GM23338 (cell line): ENCODE results near the gene PABPN1. TPM values are rescaled to one million over a fixed set of nuclear protein-coding genes. Genes with fewer than 3 reads are reported as not detected.

Source experiments
- ATAC-seq: fragments of 200-7000 bp; cut with Tn5 transposase; 3 replicates; pipeline ENCODE4 v1.9.1; 2020
- DNase-seq: peaks from one replicate; pipeline ENCODE4 v3.0.0-alpha.2; 2015; ENCODE audit warnings: low spot score
- H2AFZ ChIP-seq: fragments of 200-600 bp; sonication (generic); 2 replicates; pipeline ENCODE4 v1.8.0; 2016; ENCODE audit warnings: antibody characterized with exemption, mild to moderate bottlenecking, moderate library complexity
- H3F3A ChIP-seq: fragments of 200-600 bp; sonication (generic); replicated peaks from 2 replicates; pipeline ENCODE4 v1.8.0; 2017; ENCODE audit warnings: antibody characterized with exemption, mixed run types, low read depth
- H3K27ac ChIP-seq: fragments of 200-600 bp; sonication (generic); 2 replicates; pipeline ENCODE4 v1.6.1; 2016; ENCODE audit warnings: low read depth
- H3K27me3 ChIP-seq: fragments of 200-600 bp; sonication (generic); 2 replicates; pipeline ENCODE4 v1.8.0; 2016; ENCODE audit warnings: mild to moderate bottlenecking, mixed run types, moderate library complexity; ENCODE audit not compliant: insufficient read depth
- H3K36me3 ChIP-seq: fragments of 200-600 bp; sonication (generic); 2 replicates; pipeline ENCODE4 v1.8.0; 2016; ENCODE audit warnings: mild to moderate bottlenecking; ENCODE audit not compliant: insufficient read depth
- H3K4me1 ChIP-seq: fragments of 200-600 bp; sonication (generic); 2 replicates; pipeline ENCODE4 v1.8.0; 2016; ENCODE audit warnings: mild to moderate bottlenecking, moderate library complexity; ENCODE audit not compliant: insufficient read depth
- H3K4me2 ChIP-seq: fragments of 200-600 bp; sonication (generic); 2 replicates; pipeline ENCODE4 v1.7.1; 2017; ENCODE audit warnings: mixed run types
- H3K4me3 ChIP-seq: fragments of 200-600 bp; sonication (generic); 2 replicates; pipeline ENCODE4 v1.6.1; 2016; ENCODE audit warnings: mixed run types
- H3K79me2 ChIP-seq: fragments of 200-600 bp; sonication (generic); replicated peaks from 2 replicates; pipeline ENCODE4 v1.8.0; 2017; ENCODE audit warnings: mild to moderate bottlenecking; ENCODE audit not compliant: insufficient read depth
- H3K9me2 ChIP-seq: fragments of 200-600 bp; sonication (generic); 2 replicates; pipeline ENCODE4 v1.8.0; 2017; ENCODE audit not compliant: insufficient read depth
- H4K20me1 ChIP-seq: fragments of 200-600 bp; sonication (generic); replicated peaks from 2 replicates; pipeline ENCODE4 v1.8.0; 2017; ENCODE audit warnings: mild to moderate bottlenecking; ENCODE audit not compliant: insufficient read depth
- H3K27ac Mint-ChIP-seq: 2 replicates; pipeline ENCODE4 v1.8.0; 2020; ENCODE audit warnings: inconsistent platforms, mild to moderate bottlenecking, moderate library complexity, mixed read lengths
- H3K27me3 Mint-ChIP-seq: 3 replicates; pipeline ENCODE4 v1.8.0; 2022; ENCODE audit warnings: low read depth, mild to moderate bottlenecking, moderate library complexity, mixed read lengths, inconsistent platforms; ENCODE audit not compliant: insufficient read depth, poor library complexity
- H3K36me3 Mint-ChIP-seq: 3 replicates; pipeline ENCODE4 v1.8.0; 2021; ENCODE audit warnings: low read depth, mild to moderate bottlenecking, inconsistent platforms, moderate library complexity, mixed read lengths
- H3K4me1 Mint-ChIP-seq: 3 replicates; pipeline ENCODE4 v1.8.0; 2020; ENCODE audit warnings: mild to moderate bottlenecking, inconsistent platforms, mixed read lengths
- H3K4me3 Mint-ChIP-seq: 3 replicates; pipeline ENCODE4 v1.8.0; 2021; ENCODE audit warnings: moderate library complexity, mild to moderate bottlenecking, inconsistent platforms, mixed read lengths
- H3K9me3 Mint-ChIP-seq: 3 replicates; pipeline ENCODE4 v1.8.0; 2020; ENCODE audit warnings: moderate library complexity, mild to moderate bottlenecking, inconsistent platforms, mixed read lengths
- CREB1 ChIP-seq: fragments of 250-450 bp; sonication (Bioruptor Pico); IDR thresholded peaks from 2 replicates; pipeline ENCODE4 v1.5.0; 2020; ENCODE audit warnings: low read depth, mild to moderate bottlenecking, moderate library complexity
- EZH2 ChIP-seq: fragments of 200-600 bp; sonication (generic); IDR thresholded peaks from one replicate; pipeline ENCODE4 v1.8.0; 2017; ENCODE audit warnings: antibody characterized with exemption, mild to moderate bottlenecking, low read depth; ENCODE audit not compliant: unreplicated experiment
- EZH2phosphoT487 ChIP-seq: fragments of 200-600 bp; sonication (generic); IDR thresholded peaks from one replicate; pipeline ENCODE4 v1.8.1; 2018; ENCODE audit warnings: antibody characterized with exemption; ENCODE audit not compliant: unreplicated experiment
- JUNB ChIP-seq: IDR thresholded peaks from one replicate; pipeline ENCODE4 v1.6.1; 2016; ENCODE audit warnings: antibody characterized with exemption; ENCODE audit not compliant: unreplicated experiment
- NANOG ChIP-seq: IDR thresholded peaks from 2 replicates; pipeline ENCODE4 v1.6.1; 2016; ENCODE audit warnings: antibody characterized with exemption, borderline replicate concordance
- POLR2AphosphoS5 ChIP-seq: IDR thresholded peaks from 2 replicates; pipeline ENCODE4 v1.6.1; 2016; ENCODE audit warnings: antibody characterized with exemption, low read depth
- STAT1 ChIP-seq: IDR thresholded peaks from one replicate; pipeline ENCODE4 v1.6.1; 2016; ENCODE audit warnings: antibody characterized with exemption; ENCODE audit not compliant: unreplicated experiment
- ZNF114 ChIP-seq: fragments of 250-450 bp; sonication (Bioruptor Pico); IDR thresholded peaks from 2 replicates; pipeline ENCODE4 v1.5.0; 2020; ENCODE audit warnings: mild to moderate bottlenecking, moderate library complexity
- ZNF331 ChIP-seq: fragments of 250-450 bp; sonication (Bioruptor Pico); IDR thresholded peaks from 2 replicates; pipeline ENCODE4 v1.5.0; 2020; ENCODE audit warnings: low read depth, mild to moderate bottlenecking, moderate library complexity
- polyA plus RNA-seq: library from polyadenylated mRNA; unstranded; fragments of >200 nt; fragmentation: Nextera tagmentation; extraction: Ambion mirVana; gene quantifications from 2 replicates; pipeline ENCODE4 v1.2.1, GENCODE V29; 2016
- total RNA-seq: library from RNA; depleted of rRNA; stranded (reverse); fragments of >200 nt; shearing (Covaris generic); gene quantifications from 2 replicates; pipeline ENCODE4 v1.2.3, GENCODE V29; 2014
- TF ChIP-seq, protein P1 (sequence below): IDR thresholded peaks from 2 replicates; pipeline ENCODE4 v1.6.1; 2016; ENCODE audit warnings: antibody characterized with exemption
- TF ChIP-seq, protein P2 (sequence below): fragments of 250-450 bp; sonication (Bioruptor Pico); IDR thresholded peaks from 2 replicates; pipeline ENCODE4 v1.5.0; 2020; ENCODE audit warnings: mild to moderate bottlenecking, moderate library complexity
- TF ChIP-seq, protein P3 (sequence below): IDR thresholded peaks from one replicate; pipeline ENCODE4 v1.6.1; 2018; ENCODE audit warnings: antibody characterized with exemption; ENCODE audit not compliant: unreplicated experiment
- TF ChIP-seq, protein P4 (sequence below), 2 experiments: fragments of 200-600 bp in 1 of 2; sonication (generic) in 1 of 2; conservative IDR thresholded peaks; 2 replicates each; pipeline versions ENCODE4 v1.5.1 to v1.6.1; 2016 to 2017; ENCODE audit warnings: antibody characterized with exemption in 2 of 2, low read depth in 2 of 2, mild to moderate bottlenecking in 2 of 2, moderate library complexity in 1 of 2

Gene PABPN1
- total and polyA plus RNA-seq, 2 experiments from 2014 or later = 116 to 342 TPM

DNA sequence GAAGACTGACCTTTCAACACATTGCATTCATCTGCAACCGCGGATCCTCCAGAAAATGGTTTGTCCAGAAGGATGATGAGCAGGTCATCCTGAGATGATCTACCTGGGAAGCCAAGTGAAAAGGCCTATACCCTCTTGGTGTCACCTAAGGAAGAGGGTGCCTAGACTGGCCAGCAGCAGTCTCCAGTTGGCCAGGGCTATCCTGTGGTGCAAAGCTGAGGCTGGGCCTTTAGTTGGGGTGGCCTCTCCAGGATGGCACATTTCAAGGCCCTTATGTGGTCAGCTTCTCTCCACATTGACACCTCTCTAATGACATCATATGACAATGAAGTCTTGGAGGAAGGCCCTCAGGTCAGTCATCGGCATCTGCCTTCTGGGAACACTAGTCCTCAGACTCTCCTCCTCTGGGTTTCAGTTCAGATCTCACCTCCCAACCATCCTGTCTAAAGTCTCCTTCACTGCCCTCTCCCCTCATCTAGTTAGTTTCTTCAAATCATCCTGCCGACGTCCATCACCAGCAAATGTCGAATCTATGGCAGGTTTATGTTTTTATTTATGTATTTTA, 34.7 kb downstream of the PABPN1 start:
- ATAC-seq (no peak), DNase-seq (no peak)
- Mint-ChIP-seq H3K27me3 (peaks cover 17% of the 10 kb centered on the region), H3K36me3 (peaks cover 27% of the 10 kb centered on the region), H3K27ac (no peak overlapping the region; the same call in 1 of the 2 replicates), H3K9me3 (no peaks in the 10 kb centered on the region; the same call in 1 of the 3 replicates), H3K4me1 (peaks cover 16% of the 10 kb centered on the region), H3K4me3 (no peak overlapping the region)
- H4K20me1 ChIP-seq = no peaks in the 10 kb centered on the region; the same call in 1 of the 2 replicates
- H3K79me2 ChIP-seq = no peaks in the 10 kb centered on the region
- peaks cover 5% of the 10 kb centered on the region; the same call in 1 of the 2 replicates for H3K4me1 ChIP-seq
- TF ChIP-seq NANOG = no peak
- no peak for TF ChIP-seq ZNF114 (CRISPR knock-in tag)
- TF ChIP-seq JUNB = no peak
- TF ChIP-seq ZNF331 (CRISPR knock-in tag) = no peak
- no peak for TF ChIP-seq STAT1
- TF ChIP-seq, protein P1, sequence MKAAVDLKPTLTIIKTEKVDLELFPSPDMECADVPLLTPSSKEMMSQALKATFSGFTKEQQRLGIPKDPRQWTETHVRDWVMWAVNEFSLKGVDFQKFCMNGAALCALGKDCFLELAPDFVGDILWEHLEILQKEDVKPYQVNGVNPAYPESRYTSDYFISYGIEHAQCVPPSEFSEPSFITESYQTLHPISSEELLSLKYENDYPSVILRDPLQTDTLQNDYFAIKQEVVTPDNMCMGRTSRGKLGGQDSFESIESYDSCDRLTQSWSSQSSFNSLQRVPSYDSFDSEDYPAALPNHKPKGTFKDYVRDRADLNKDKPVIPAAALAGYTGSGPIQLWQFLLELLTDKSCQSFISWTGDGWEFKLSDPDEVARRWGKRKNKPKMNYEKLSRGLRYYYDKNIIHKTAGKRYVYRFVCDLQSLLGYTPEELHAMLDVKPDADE = no peak
- TF ChIP-seq POLR2AphosphoS5 = no peak
- TF ChIP-seq EZH2phosphoT487 = no peak
- TF ChIP-seq CREB1 (CRISPR knock-in tag) = no peak
- TF ChIP-seq, protein P2, sequence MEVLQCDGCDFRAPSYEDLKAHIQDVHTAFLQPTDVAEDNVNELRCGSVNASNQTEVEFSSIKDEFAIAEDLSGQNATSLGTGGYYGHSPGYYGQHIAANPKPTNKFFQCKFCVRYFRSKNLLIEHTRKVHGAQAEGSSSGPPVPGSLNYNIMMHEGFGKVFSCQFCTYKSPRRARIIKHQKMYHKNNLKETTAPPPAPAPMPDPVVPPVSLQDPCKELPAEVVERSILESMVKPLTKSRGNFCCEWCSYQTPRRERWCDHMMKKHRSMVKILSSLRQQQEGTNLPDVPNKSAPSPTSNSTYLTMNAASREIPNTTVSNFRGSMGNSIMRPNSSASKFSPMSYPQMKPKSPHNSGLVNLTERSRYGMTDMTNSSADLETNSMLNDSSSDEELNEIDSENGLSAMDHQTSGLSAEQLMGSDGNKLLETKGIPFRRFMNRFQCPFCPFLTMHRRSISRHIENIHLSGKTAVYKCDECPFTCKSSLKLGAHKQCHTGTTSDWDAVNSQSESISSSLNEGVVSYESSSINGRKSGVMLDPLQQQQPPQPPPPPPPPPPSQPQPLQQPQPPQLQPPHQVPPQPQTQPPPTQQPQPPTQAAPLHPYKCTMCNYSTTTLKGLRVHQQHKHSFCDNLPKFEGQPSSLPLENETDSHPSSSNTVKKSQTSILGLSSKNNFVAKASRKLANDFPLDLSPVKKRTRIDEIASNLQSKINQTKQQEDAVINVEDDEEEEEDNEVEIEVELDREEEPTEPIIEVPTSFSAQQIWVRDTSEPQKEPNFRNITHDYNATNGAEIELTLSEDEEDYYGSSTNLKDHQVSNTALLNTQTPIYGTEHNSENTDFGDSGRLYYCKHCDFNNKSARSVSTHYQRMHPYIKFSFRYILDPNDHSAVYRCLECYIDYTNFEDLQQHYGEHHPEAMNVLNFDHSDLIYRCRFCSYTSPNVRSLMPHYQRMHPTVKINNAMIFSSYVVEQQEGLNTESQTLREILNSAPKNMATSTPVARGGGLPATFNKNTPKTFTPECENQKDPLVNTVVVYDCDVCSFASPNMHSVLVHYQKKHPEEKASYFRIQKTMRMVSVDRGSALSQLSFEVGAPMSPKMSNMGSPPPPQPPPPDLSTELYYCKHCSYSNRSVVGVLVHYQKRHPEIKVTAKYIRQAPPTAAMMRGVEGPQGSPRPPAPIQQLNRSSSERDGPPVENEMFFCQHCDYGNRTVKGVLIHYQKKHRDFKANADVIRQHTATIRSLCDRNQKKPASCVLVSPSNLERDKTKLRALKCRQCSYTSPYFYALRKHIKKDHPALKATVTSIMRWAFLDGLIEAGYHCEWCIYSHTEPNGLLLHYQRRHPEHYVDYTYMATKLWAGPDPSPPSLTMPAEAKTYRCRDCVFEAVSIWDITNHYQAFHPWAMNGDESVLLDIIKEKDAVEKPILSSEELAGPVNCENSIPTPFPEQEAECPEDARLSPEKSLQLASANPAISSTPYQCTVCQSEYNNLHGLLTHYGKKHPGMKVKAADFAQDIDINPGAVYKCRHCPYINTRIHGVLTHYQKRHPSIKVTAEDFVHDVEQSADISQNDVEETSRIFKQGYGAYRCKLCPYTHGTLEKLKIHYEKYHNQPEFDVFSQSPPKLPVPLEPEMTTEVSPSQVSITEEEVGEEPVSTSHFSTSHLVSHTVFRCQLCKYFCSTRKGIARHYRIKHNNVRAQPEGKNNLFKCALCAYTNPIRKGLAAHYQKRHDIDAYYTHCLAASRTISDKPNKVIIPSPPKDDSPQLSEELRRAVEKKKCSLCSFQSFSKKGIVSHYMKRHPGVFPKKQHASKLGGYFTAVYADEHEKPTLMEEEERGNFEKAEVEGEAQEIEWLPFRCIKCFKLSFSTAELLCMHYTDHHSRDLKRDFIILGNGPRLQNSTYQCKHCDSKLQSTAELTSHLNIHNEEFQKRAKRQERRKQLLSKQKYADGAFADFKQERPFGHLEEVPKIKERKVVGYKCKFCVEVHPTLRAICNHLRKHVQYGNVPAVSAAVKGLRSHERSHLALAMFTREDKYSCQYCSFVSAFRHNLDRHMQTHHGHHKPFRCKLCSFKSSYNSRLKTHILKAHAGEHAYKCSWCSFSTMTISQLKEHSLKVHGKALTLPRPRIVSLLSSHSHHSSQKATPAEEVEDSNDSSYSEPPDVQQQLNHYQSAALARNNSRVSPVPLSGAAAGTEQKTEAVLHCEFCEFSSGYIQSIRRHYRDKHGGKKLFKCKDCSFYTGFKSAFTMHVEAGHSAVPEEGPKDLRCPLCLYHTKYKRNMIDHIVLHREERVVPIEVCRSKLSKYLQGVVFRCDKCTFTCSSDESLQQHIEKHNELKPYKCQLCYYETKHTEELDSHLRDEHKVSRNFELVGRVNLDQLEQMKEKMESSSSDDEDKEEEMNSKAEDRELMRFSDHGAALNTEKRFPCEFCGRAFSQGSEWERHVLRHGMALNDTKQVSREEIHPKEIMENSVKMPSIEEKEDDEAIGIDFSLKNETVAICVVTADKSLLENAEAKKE (CRISPR knock-in tag) = no peak
- TF ChIP-seq, protein P3, sequence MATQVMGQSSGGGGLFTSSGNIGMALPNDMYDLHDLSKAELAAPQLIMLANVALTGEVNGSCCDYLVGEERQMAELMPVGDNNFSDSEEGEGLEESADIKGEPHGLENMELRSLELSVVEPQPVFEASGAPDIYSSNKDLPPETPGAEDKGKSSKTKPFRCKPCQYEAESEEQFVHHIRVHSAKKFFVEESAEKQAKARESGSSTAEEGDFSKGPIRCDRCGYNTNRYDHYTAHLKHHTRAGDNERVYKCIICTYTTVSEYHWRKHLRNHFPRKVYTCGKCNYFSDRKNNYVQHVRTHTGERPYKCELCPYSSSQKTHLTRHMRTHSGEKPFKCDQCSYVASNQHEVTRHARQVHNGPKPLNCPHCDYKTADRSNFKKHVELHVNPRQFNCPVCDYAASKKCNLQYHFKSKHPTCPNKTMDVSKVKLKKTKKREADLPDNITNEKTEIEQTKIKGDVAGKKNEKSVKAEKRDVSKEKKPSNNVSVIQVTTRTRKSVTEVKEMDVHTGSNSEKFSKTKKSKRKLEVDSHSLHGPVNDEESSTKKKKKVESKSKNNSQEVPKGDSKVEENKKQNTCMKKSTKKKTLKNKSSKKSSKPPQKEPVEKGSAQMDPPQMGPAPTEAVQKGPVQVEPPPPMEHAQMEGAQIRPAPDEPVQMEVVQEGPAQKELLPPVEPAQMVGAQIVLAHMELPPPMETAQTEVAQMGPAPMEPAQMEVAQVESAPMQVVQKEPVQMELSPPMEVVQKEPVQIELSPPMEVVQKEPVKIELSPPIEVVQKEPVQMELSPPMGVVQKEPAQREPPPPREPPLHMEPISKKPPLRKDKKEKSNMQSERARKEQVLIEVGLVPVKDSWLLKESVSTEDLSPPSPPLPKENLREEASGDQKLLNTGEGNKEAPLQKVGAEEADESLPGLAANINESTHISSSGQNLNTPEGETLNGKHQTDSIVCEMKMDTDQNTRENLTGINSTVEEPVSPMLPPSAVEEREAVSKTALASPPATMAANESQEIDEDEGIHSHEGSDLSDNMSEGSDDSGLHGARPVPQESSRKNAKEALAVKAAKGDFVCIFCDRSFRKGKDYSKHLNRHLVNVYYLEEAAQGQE = no peak
- TF ChIP-seq, protein P4, sequence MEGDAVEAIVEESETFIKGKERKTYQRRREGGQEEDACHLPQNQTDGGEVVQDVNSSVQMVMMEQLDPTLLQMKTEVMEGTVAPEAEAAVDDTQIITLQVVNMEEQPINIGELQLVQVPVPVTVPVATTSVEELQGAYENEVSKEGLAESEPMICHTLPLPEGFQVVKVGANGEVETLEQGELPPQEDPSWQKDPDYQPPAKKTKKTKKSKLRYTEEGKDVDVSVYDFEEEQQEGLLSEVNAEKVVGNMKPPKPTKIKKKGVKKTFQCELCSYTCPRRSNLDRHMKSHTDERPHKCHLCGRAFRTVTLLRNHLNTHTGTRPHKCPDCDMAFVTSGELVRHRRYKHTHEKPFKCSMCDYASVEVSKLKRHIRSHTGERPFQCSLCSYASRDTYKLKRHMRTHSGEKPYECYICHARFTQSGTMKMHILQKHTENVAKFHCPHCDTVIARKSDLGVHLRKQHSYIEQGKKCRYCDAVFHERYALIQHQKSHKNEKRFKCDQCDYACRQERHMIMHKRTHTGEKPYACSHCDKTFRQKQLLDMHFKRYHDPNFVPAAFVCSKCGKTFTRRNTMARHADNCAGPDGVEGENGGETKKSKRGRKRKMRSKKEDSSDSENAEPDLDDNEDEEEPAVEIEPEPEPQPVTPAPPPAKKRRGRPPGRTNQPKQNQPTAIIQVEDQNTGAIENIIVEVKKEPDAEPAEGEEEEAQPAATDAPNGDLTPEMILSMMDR (conservative IDR thresholded peaks at IDR 0.05; ENCODE audit: low read depth in 2 of 2) = no peak
- TF ChIP-seq EZH2 = no peak
- H3K4me2 ChIP-seq = no peak overlapping the region
- H3K27ac ChIP-seq = no peak overlapping the region
- H3K4me3 ChIP-seq = no peak overlapping the region
- H3K27me3 ChIP-seq = peaks cover 30% of the 10 kb centered on the region
- no peak overlapping the region for H2AFZ ChIP-seq
- H3K36me3 ChIP-seq = no peaks in the 10 kb centered on the region
- no peaks in the 10 kb centered on the region for H3F3A ChIP-seq
- H3K9me2 ChIP-seq = no peaks in the 10 kb centered on the region
